ENCODE results near the gene ELFN1. TPM values are rescaled to one million over a fixed set of nuclear protein-coding genes. Genes with fewer than 3 reads are reported as not detected.

The ELFN1 gene
- total and polyA plus RNA-seq, 4 donors = 0.43 to 3.5 (median 3.4) TPM

DNA sequence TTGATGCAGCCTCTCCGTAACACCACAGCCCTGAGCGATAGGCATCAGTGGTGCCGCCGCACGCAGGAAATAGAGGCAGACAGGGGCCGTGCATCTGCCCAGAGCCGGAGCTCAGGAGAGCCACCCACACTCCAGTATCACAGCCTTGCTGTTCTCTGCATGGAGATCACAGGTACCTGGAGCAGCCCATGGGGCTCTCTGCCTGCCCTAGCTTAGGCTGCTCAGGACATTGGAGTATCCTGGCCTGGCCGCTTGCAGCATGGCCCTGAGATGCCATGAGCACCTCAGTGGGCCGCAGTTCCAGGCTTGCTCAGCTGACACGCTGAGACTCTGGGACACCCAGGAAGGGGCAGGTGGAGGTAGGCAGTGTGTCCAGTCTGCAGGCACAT is 47.0 kb downstream of the ELFN1 start:
- Histone ChIP-seq H3K9me3 (ENCODE audit: control insufficient read depth in 4 of 4, low read length in 3 of 4) (no peaks in the 10 kb centered on the region), H3K27me3 (ENCODE audit: control insufficient read depth in 4 of 4, insufficient read depth in 4 of 4, low read length in 3 of 4) (no peaks in the 10 kb centered on the region), H3K36me3 (ENCODE audit: control insufficient read depth in 4 of 4, insufficient read depth in 3 of 4, low read depth in 1 of 4, low read length in 3 of 4) (no peaks in the 10 kb centered on the region), H3K4me3 (ENCODE audit: low read depth in 1 of 3, low read length in 3 of 3) (no peak overlapping the region), H3K9ac (ENCODE audit: low read depth in 1 of 2, low read length in 2 of 2) (no peak overlapping the region), H3K4me1 (ENCODE audit: control insufficient read depth in 4 of 4, insufficient read depth in 4 of 4, low read length in 3 of 4) (peaks cover 17 to 37% (median 30%) of the 10 kb centered on the region in 4 donors), H3K27ac (ENCODE audit: low read depth in 1 of 2, low read length in 2 of 2) (no peak overlapping the region)
- no peak for TF ChIP-seq HNF4A (conservative IDR thresholded peaks at IDR 0.05)
- no peak for TF ChIP-seq SP1 (IDR thresholded peaks at IDR 0.05)
- no peak for TF ChIP-seq MAX (IDR thresholded peaks at IDR 0.05)
- TF ChIP-seq, protein P1, sequence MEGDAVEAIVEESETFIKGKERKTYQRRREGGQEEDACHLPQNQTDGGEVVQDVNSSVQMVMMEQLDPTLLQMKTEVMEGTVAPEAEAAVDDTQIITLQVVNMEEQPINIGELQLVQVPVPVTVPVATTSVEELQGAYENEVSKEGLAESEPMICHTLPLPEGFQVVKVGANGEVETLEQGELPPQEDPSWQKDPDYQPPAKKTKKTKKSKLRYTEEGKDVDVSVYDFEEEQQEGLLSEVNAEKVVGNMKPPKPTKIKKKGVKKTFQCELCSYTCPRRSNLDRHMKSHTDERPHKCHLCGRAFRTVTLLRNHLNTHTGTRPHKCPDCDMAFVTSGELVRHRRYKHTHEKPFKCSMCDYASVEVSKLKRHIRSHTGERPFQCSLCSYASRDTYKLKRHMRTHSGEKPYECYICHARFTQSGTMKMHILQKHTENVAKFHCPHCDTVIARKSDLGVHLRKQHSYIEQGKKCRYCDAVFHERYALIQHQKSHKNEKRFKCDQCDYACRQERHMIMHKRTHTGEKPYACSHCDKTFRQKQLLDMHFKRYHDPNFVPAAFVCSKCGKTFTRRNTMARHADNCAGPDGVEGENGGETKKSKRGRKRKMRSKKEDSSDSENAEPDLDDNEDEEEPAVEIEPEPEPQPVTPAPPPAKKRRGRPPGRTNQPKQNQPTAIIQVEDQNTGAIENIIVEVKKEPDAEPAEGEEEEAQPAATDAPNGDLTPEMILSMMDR (IDR thresholded peaks at IDR 0.05; ENCODE audit: low read depth, low read length, missing input control) = no peak
- TF ChIP-seq TAF1 (conservative IDR thresholded peaks at IDR 0.05) = no peak
- no peak for TF ChIP-seq HNF4G (IDR thresholded peaks at IDR 0.05)
- no peak for TF ChIP-seq GABPA (IDR thresholded peaks at IDR 0.05 in 1 of 2, conservative IDR thresholded peaks at IDR 0.05 in 1 of 2)
- no peak for TF ChIP-seq NR2F2 (IDR thresholded peaks at IDR 0.05)
- no peak for TF ChIP-seq FOXA1 (IDR thresholded peaks at IDR 0.05)
- TF ChIP-seq, protein P2, sequence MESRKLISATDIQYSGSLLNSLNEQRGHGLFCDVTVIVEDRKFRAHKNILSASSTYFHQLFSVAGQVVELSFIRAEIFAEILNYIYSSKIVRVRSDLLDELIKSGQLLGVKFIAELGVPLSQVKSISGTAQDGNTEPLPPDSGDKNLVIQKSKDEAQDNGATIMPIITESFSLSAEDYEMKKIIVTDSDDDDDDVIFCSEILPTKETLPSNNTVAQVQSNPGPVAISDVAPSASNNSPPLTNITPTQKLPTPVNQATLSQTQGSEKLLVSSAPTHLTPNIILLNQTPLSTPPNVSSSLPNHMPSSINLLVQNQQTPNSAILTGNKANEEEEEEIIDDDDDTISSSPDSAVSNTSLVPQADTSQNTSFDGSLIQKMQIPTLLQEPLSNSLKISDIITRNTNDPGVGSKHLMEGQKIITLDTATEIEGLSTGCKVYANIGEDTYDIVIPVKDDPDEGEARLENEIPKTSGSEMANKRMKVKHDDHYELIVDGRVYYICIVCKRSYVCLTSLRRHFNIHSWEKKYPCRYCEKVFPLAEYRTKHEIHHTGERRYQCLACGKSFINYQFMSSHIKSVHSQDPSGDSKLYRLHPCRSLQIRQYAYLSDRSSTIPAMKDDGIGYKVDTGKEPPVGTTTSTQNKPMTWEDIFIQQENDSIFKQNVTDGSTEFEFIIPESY (IDR thresholded peaks at IDR 0.05) = no peak
- no peak for TF ChIP-seq RAD21 (IDR thresholded peaks at IDR 0.05)
- TF ChIP-seq YY1 (IDR thresholded peaks at IDR 0.05) = no peak
- TF ChIP-seq EGR1 (IDR thresholded peaks at IDR 0.05; ENCODE audit: low read depth in 2 of 2) = no peak
- TF ChIP-seq JUND (IDR thresholded peaks at IDR 0.05) = no peak
- TF ChIP-seq RXRA (IDR thresholded peaks at IDR 0.05) = no peak
- no peak for TF ChIP-seq FOXA2 (IDR thresholded peaks at IDR 0.05)
- TF ChIP-seq ATF3 (IDR thresholded peaks at IDR 0.05) = no peak
- no peak for TF ChIP-seq REST (IDR thresholded peaks at IDR 0.05)
- WGBS = 96% methylated on average over 10 of the region's 10 CpGs
- DNase-seq (ENCODE audit: low spot score) = no peak
